Mesothelial cell of epicardium (in vitro differentiated cells): ENCODE data around the gene ST3GAL3. TPM values are rescaled to one million over a fixed set of nuclear protein-coding genes. Genes with fewer than 3 reads are reported as not detected.

Experiments used
- DNase-seq, 2 experiments: peaks; one replicate each; pipeline ENCODE4 v3.0.0; 2021; ENCODE audit warnings: low spot score in 2 of 2; ENCODE audit not compliant: unreplicated experiment in 2 of 2
- H3K27ac Mint-ChIP-seq: 2 replicates; pipeline ENCODE4 v1.8.0; 2021; ENCODE audit warnings: mixed read lengths
- H3K27me3 Mint-ChIP-seq: 2 replicates; pipeline ENCODE4 v1.8.0; 2021; ENCODE audit warnings: low read depth, mixed read lengths
- H3K36me3 Mint-ChIP-seq: 2 replicates; pipeline ENCODE4 v1.8.0; 2021; ENCODE audit warnings: mixed read lengths
- H3K4me1 Mint-ChIP-seq: 2 replicates; pipeline ENCODE4 v1.8.0; 2021; ENCODE audit warnings: mixed read lengths
- H3K4me3 Mint-ChIP-seq: 2 replicates; pipeline ENCODE4 v1.8.0; 2021; ENCODE audit warnings: mild to moderate bottlenecking, moderate library complexity, mixed read lengths
- H3K9me3 Mint-ChIP-seq: 2 replicates; pipeline ENCODE4 v1.8.0; 2021; ENCODE audit warnings: mixed read lengths
- CTCF ChIP-seq: fragments of 200-600 bp; sonication (generic); IDR thresholded peaks from one replicate; pipeline ENCODE4 v1.5.0; 2021; ENCODE audit warnings: antibody characterized with exemption; ENCODE audit not compliant: unreplicated experiment
- total RNA-seq: library from RNA; stranded (reverse); gene quantifications from 3 replicates; pipeline ENCODE4 v1.2.1, GENCODE V29; 2021

The ST3GAL3 gene
- total RNA-seq, 1 donor from 2014 or later, result 31.0 TPM

- no peaks in the 10 kb centered on the region for H3K9me3 Mint-ChIP-seq
- TF ChIP-seq CTCF, result no peak
- DNase-seq, result no peak
- no peaks in the 10 kb centered on the region for H3K36me3 Mint-ChIP-seq
- peaks cover 4% of the 10 kb centered on the region for H3K27me3 Mint-ChIP-seq
- no peak overlapping the region for H3K27ac Mint-ChIP-seq
- H3K4me1 Mint-ChIP-seq, result peaks cover 13% of the 10 kb centered on the region
- no peak overlapping the region for H3K4me3 Mint-ChIP-seq
Measured at GRCh38 chr1:43908858-43909257, 201.5 kb downstream of the ST3GAL3 start.

GRCh38 chr1:43910343-43910742 is 203.0 kb downstream of the ST3GAL3 start:
- peaks cover 13% of the 10 kb centered on the region for H3K4me1 Mint-ChIP-seq
- no peak overlapping the region for H3K27ac Mint-ChIP-seq
- H3K27me3 Mint-ChIP-seq, result peaks cover 3% of the 10 kb centered on the region
- H3K36me3 Mint-ChIP-seq, result no peaks in the 10 kb centered on the region
- H3K9me3 Mint-ChIP-seq, result no peaks in the 10 kb centered on the region
- no peak for TF ChIP-seq CTCF
- H3K4me3 Mint-ChIP-seq, result no peak overlapping the region
- no peak for DNase-seq

GRCh38 chr1:43912607-43913006 is 205.3 kb downstream of the ST3GAL3 start:
- DNase-seq, result no peak

GRCh38 chr1:43913051-43913501 is 205.7 kb downstream of the ST3GAL3 start:
- Mint-ChIP-seq H3K9me3 (no peaks in the 10 kb centered on the region), H3K4me1 (peaks cover 13% of the 10 kb centered on the region), H3K27me3 (no peaks in the 10 kb centered on the region), H3K27ac (peak overlapping the region; percentile 17), H3K4me3 (no peak overlapping the region), H3K36me3 (no peaks in the 10 kb centered on the region)
- no peak for DNase-seq
- TF ChIP-seq CTCF, result no peak

More at GRCh38 chr1:43912607-43913006, 205.3 kb downstream of the ST3GAL3 start:
- H3K27ac Mint-ChIP-seq, result peak overlapping the region; percentile 17
- peaks cover 13% of the 10 kb centered on the region for H3K4me1 Mint-ChIP-seq
- no peaks in the 10 kb centered on the region for H3K27me3 Mint-ChIP-seq
- no peak overlapping the region for H3K4me3 Mint-ChIP-seq
- H3K9me3 Mint-ChIP-seq, result no peaks in the 10 kb centered on the region
- H3K36me3 Mint-ChIP-seq, result no peaks in the 10 kb centered on the region
- no peak for TF ChIP-seq CTCF

GRCh38 chr1:43913666-43914360 is 206.5 kb downstream of the ST3GAL3 start:
- H3K36me3 Mint-ChIP-seq, result no peaks in the 10 kb centered on the region
- no peaks in the 10 kb centered on the region for H3K9me3 Mint-ChIP-seq
- no peak for DNase-seq
- H3K27me3 Mint-ChIP-seq, result no peaks in the 10 kb centered on the region
- no peak for TF ChIP-seq CTCF
- no peak overlapping the region for H3K4me3 Mint-ChIP-seq
- peaks cover 13% of the 10 kb centered on the region for H3K4me1 Mint-ChIP-seq
- H3K27ac Mint-ChIP-seq, result no peak overlapping the region
